ENCODE measurements around the gene FAM131C. TPM values are rescaled to one million over a fixed set of nuclear protein-coding genes. Genes with fewer than 3 reads are reported as not detected.
"Not testable (repeated sequence)": the region's sequence is repeated elsewhere in the genome, so short reads cannot be mapped to it uniquely, and the experiment has no call there.

Gene FAM131C
- total RNA-seq, 2 donors from 2014 or later, result not detected

- Histone ChIP-seq H3K27me3 (replicated peaks; ENCODE audit: insufficient read depth) (no peaks in the 10 kb centered on the region), H3K36me3 (no peaks in the 10 kb centered on the region), H3K27ac (no peak overlapping the region), H3K4me1 (replicated peaks) (no peaks in the 10 kb centered on the region), H3K9me3 (no peaks in the 10 kb centered on the region), H3K4me3 (no peak overlapping the region)
- WGBS, result 55% methylated on average over 6 of the region's 6 CpGs
- intact Hi-C loops (cut with DNase I), result no loop called here
- TF ChIP-seq POLR2A (IDR thresholded peaks at IDR 0.05) (no peak), POLR2AphosphoS5 (IDR thresholded peaks at IDR 0.05) (no peak), CTCF (IDR thresholded peaks at IDR 0.05) (no peak)
- no peak for DNase-seq (ENCODE audit: low spot score)
These were observed 37.0 kb upstream of the FAM131C start for GRCh38 chr1:16110456-16110855.

GRCh38 chr1:16109571-16109970, 36.1 kb upstream of the FAM131C start:
- no peak overlapping the region for H3K27ac ChIP-seq
- TF ChIP-seq POLR2A (IDR thresholded peaks at IDR 0.05) (no peak), POLR2AphosphoS5 (IDR thresholded peaks at IDR 0.05) (no peak), CTCF (IDR thresholded peaks at IDR 0.05) (no peak)
- H3K27me3 ChIP-seq (replicated peaks; ENCODE audit: insufficient read depth), result no peaks in the 10 kb centered on the region
- DNase-seq (ENCODE audit: low spot score), result no peak
- no peaks in the 10 kb centered on the region for H3K9me3 ChIP-seq
- intact Hi-C loops (cut with DNase I), result no loop called here
- no peak overlapping the region for H3K4me3 ChIP-seq
- no peaks in the 10 kb centered on the region for H3K36me3 ChIP-seq
- H3K4me1 ChIP-seq (replicated peaks), result no peaks in the 10 kb centered on the region
- WGBS, result 100% methylated on average over 1 of the region's 1 CpG

GRCh38 chr1:16107039-16107438, 33.6 kb upstream of the FAM131C start:
- H3K36me3 ChIP-seq; intact Hi-C loops (cut with DNase I); H3K27me3 ChIP-seq (replicated peaks; ENCODE audit: insufficient read depth); DNase-seq (ENCODE audit: low spot score); H3K4me1 ChIP-seq (replicated peaks); H3K4me3 ChIP-seq; H3K27ac ChIP-seq; H3K9me3 ChIP-seq: not testable (repeated sequence)
- WGBS, result 55% methylated on average over 5 of the region's 5 CpGs

GRCh38 chr1:16101623-16102022, 28.2 kb upstream of the FAM131C start:
- Histone ChIP-seq H3K27ac (no peak overlapping the region), H3K36me3 (no peaks in the 10 kb centered on the region), H3K27me3 (replicated peaks; ENCODE audit: insufficient read depth) (no peaks in the 10 kb centered on the region), H3K4me1 (replicated peaks) (no peaks in the 10 kb centered on the region), H3K9me3 (no peaks in the 10 kb centered on the region), H3K4me3 (no peak overlapping the region)
- TF ChIP-seq POLR2AphosphoS5 (IDR thresholded peaks at IDR 0.05), result no peak
- no peak for TF ChIP-seq CTCF (IDR thresholded peaks at IDR 0.05)
- TF ChIP-seq POLR2A (IDR thresholded peaks at IDR 0.05), result no peak
- 42% methylated on average over 9 of the region's 9 CpGs for WGBS
- intact Hi-C loops (cut with DNase I), result no loop called here
- no peak for DNase-seq (ENCODE audit: low spot score)

- no peaks in the 10 kb centered on the region for H3K9me3 ChIP-seq
- no peaks in the 10 kb centered on the region for H3K36me3 ChIP-seq
- no peaks in the 10 kb centered on the region for H3K27me3 ChIP-seq (replicated peaks; ENCODE audit: insufficient read depth)
- DNase-seq (ENCODE audit: low spot score), result no peak
- H3K4me3 ChIP-seq, result no peak overlapping the region
- 88% methylated on average over 1 of the region's 1 CpG for WGBS
- intact Hi-C loops (cut with DNase I), result no loop called here
- no peak for TF ChIP-seq POLR2AphosphoS5 (IDR thresholded peaks at IDR 0.05)
- no peak for TF ChIP-seq CTCF (IDR thresholded peaks at IDR 0.05)
- TF ChIP-seq POLR2A (IDR thresholded peaks at IDR 0.05), result no peak
- H3K4me1 ChIP-seq (replicated peaks), result no peaks in the 10 kb centered on the region
- H3K27ac ChIP-seq, result no peak overlapping the region
These were observed 26.0 kb upstream of the FAM131C start for GRCh38 chr1:16099412-16099811.

Data from prostate gland (tissue), 2 donors.